GM12892 (cell line): ENCODE measurements around the gene SETD1A.

ENCODE experiments used
- DNase-seq: peaks from one replicate; pipeline ENCODE4 v3.0.0; 2011; ENCODE audit not compliant: insufficient read length
- FAIRE-seq: peaks from 2 replicates; lab custom pipeline; 2011; peaks lifted over from hg19 to GRCh38; lab: Jason Lieb, UNC
- POLR2A ChIP-seq: IDR thresholded peaks from 2 replicates; pipeline ENCODE4 v1.6.1; 2011; ENCODE audit warnings: low read depth, low read length, control low read depth
- POLR2AphosphoS5 ChIP-seq: IDR thresholded peaks from 2 replicates; pipeline ENCODE4 v1.6.1; 2011; ENCODE audit warnings: low read depth, low read length, control low read depth
- TAF1 ChIP-seq: IDR thresholded peaks from 2 replicates; pipeline ENCODE4 v1.6.1; 2011; ENCODE audit warnings: low read depth, mild to moderate bottlenecking, control low read depth, low read length, borderline replicate concordance

Gene SETD1A

DNA sequence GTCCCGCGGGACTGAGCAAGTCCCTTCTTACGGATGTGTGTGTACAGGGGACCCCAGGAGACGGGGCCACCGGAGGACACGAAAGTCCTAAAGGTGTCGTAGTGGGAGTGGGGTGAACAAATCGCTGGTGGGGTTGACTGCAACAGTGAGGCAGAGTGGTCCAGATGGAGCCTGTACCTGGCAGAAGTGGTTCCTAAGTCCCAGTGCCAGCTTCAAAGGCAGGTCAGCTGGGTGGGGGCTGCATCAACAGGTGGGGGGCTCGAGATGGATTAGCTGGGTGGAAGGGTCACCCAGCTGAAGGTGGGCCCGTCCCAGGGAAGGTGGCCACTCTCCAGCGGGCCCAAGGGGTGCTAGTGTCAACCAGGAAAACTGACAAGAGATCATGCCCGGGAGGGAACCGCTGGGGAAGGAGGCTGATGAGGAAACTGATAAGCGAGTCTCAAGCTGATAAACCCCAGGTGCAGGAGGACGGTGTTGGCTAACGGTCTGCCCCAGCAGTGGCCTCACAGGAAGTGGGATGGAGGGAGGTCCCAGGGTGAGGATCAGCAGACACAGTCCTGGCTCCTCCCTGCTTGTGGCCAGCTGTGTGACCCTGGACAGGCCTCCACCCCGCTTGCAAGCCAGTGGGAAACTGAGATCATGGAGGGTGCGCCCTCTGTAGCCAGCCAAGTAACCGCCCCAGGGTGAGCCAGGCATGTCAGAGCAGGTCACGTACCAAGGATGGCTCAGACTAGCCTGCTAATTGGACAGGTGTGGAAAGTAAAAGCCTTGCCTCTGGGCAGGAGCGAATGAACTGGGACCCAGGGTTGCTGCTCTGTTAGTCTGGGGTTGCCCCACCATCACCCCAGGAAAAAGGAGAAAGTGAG lies 7.7 kb upstream of the SETD1A start:
- DNase-seq (no peak), FAIRE-seq (peak; percentile 84)

DNA sequence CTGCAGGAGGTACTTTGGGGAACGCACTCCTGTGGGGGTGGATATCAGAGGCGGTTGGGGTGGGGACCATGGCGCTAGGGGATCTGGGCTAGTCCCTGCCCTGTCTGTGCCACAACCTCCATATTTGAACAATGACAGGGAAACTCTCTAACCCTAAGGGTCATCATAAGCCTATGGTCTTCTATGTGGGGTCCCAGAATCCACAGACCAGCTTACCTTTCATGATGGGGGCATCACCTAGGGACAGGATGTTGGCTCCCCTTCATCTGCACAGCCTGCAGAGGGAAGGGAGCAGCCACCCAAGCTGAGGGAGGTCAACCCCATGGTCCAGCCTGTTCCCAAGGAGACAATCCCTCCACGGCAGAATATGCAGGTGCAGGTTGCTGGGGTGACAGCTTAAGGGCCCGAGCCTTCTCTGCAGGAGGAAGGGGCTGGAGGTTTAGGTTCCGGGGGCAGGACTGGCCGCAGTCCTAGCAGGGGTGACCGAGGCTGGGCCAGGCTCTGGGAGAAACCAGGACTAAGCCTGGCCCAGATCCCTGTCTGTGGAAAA lies 7.0 kb upstream of the SETD1A start:
- DNase-seq = no peak
- no peak for TF ChIP-seq TAF1
- TF ChIP-seq POLR2A = no peak
- TF ChIP-seq POLR2AphosphoS5 = no peak
- no peak for FAIRE-seq

More for the DNA sequence above, 7.7 kb upstream of the SETD1A start:
- TF ChIP-seq TAF1 (peak; percentile 14; the same call in 1 of the 2 replicates), POLR2A (peak; percentile 73; the same call in 1 of the 2 replicates), POLR2AphosphoS5 (peak; percentile 58; the same call in 1 of the 2 replicates)

DNA sequence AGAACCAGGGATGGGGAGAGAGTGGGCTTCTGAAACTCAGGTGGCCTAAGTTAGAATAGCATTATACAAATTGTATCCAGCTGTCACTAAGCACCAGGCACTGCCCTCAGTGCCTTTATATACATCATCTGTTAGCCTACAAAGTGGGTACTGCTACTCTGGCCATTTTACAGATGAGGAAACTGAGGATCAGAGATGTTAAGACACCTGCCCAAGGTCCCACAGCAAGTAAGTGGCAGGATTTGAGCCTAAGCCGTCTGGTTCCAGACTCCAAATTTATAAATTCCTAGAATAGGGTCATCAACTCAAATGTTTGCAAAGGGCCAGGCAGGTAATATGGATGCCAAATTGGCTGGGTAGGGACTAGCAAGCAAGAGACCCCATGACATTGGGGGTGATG lies 6.4 kb upstream of the SETD1A start:
- FAIRE-seq (no peak), DNase-seq (no peak)
- no peak for TF ChIP-seq TAF1
- TF ChIP-seq POLR2AphosphoS5 = no peak
- TF ChIP-seq POLR2A = no peak

DNA sequence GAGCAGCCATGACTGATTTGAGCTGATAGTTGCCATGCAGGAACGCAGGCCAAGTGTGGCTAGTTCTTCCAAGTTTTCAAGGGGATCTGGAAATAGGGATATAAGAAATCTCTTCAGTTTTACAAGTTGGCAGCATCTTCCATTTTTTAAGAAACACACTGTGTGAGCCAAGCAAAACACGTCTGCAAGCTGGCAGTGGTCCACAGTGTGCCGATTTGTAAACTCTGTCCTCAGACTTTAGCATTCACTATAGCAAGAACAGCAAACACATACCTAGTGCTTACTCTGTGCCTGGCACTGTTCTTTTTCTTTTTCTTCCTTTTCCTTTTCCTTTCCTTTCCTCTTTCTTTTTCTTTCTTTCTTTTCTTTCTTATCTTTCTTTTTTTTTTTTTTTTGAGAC lies 5.8 kb upstream of the SETD1A start:
- no peak for FAIRE-seq
- TF ChIP-seq POLR2A (no peak), POLR2AphosphoS5 (no peak), TAF1 (no peak)
- DNase-seq = no peak

DNA sequence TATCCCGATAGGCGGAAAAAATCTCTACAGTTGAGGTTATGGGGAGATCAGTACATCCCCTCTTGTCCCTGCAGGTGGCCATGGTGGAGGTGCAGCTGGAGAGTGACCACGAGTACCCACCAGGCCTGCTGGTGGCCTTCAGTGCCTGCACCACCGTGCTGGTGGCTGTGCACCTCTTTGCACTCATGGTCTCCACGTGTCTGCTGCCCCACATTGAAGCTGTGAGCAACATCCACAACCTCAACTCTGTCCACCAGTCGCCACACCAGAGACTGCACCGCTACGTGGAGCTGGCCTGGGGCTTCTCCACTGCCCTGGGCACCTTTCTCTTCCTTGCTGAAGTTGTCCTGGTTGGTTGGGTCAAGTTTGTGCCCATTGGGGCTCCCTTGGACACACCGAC lies 4.4 kb upstream of the SETD1A start:
- DNase-seq (no peak), FAIRE-seq (no peak)
- TF ChIP-seq POLR2A (no peak), TAF1 (no peak), POLR2AphosphoS5 (no peak)

DNA sequence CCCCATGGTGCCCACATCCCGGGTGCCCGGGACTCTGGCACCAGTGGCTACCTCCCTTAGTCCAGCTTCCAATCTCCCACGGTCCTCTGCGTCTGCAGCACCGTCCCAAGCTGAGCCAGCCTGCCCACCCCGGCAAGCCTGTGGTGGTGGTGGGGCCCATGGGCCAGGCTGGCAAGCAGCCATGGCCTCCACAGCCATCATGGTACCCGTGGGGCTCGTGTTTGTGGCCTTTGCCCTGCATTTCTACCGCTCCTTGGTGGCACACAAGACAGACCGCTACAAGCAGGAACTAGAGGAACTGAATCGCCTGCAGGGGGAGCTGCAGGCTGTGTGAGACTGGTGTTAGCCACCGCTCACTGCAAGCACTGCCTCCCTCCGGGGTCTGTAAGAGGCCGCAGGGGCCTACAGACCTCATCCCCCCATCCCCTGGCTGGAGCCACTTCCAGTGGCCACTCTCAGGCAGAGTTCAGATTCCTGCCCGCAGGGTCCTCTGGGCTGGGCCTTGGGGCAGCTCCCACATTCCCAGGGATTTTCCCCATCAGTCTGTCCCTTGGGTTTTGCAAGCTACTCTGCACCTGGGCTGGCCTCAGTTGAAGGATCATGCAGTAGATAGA lies 3.9 kb upstream of the SETD1A start:
- FAIRE-seq = no peak
- DNase-seq = no peak
- no peak for TF ChIP-seq TAF1
- TF ChIP-seq POLR2AphosphoS5 = no peak

DNA sequence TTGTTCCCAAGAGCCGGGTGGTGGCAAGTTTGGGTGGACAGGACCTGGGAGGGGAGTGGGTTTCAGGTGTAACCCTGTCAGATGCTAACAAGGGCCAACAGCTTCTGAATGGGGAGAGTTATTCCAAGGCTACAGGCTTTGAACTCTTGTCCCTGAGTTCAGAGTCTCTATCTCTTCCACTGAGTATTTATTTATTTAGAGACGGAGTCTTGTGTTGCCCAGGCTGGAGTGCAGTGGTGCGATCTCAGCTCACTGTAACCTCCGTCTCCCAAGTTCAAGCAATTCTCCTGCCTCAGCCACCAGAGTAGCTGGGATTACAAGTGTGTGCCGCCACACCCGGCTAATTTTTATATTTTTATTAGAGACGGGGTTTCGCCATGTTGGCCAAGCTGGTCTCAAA lies 2.6 kb upstream of the SETD1A start:
- FAIRE-seq (no peak), DNase-seq (no peak)
- TF ChIP-seq POLR2A (no peak), POLR2AphosphoS5 (no peak), TAF1 (no peak)

DNA sequence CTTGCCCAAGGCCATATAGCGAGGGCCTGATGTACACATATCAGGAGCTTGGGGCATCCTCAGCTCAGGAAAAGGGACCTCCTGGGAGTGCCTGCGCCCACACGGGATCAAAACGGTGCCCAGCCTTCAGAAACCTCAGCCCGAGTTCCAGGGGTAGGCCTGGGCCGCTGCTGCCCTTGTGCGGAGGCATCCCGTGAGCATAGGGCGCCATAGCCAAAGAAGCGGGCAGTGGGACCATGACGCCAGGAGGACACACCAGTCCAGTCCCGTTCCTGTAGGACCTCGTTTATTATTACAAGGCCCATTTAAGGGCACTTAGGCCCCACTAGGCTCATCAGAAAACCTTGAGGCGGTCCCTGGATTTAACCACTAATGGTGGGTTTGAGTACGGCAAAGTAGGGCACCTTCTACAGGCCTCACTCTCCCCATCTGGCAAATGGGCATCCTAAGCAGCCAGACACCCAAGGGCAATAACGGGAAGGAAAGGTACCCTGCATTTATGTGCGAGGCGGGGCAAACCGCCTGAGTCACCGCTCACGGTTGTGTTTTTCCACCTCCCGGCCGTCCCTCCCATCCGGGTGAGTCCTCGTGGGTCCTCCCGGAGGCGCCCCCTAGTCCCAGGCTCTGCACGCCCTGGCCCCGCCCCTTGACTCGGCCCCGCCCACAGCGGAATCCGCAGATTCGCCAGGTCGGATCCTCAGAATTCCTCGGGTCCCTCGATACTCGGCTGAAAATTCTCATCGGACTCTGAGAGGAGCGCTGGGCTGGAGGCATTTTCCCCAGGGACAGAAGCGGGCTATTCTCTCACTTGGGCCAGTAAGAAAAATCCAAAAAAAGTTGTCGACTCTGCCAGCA lies 726 bp upstream of the SETD1A start:
- peak; percentile 90 for FAIRE-seq
- DNase-seq = peak; percentile 80
- TF ChIP-seq POLR2AphosphoS5 (no peak), TAF1 (no peak), POLR2A (no peak)

DNA sequence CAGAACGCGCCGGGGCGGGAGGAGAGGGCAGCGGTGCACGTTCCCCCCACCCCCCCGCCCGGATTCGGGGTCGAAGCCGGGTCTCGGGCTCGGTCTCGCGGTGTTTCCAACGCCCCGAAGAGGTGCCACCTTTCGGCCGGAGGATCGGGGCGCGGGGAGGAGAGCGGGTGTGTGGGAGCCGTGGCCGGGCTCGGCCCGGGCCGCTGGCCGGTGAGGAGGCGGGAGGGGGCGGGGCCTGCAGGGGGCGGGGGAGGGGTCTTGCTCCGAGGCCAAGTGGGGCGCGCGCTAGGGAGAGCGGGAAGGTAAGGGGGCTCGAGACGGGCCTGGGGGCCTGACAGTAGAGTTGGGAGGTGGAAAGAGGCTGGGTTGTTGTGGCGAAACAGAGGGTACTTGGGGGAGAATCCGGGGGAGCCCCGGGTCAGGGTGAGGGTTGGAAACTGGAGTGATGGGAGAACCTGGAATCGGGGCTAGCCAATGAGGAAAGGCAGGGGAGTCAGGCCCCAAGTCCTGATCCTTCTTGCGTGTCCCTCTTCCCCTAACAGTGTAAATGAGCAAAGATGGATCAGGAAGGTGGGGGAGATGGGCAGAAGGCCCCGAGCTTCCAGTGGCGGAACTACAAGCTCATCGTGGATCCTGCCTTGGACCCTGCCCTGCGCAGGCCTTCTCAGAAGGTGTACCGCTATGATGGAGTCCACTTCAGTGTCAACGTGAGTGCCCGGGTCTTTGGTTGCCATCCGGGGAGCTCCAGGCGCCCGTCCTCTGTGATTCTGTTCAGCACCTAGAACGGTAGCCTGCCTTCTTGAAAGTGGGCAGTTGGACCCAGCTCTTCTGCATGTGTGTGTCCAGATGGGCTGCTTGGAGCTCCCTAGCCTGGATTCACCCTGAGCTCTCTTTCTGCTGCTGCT lies 873 bp downstream of the SETD1A start:
- FAIRE-seq (no peak), DNase-seq (peak; percentile 82)
- TF ChIP-seq POLR2AphosphoS5 = no peak
- TF ChIP-seq POLR2A = no peak
- no peak for TF ChIP-seq TAF1

DNA sequence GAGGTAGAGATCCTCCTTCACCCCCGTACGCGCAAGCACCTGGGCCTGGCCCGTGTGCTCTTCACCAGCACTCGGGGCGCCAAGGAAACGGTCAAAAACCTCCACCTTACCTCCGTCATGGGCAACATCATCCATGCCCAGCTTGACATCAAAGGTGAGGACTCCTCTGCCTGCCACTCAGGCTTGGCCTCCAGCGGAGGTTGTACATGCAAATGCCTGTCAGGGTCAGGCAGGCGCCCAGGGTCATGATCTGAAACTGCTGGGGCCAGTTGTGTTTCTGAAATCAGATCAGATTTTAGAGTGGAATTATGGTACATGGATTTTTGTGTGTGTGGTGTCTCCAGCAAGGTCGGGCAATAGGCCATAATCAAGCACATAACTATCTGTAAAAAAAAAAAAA lies 3.8 kb downstream of the SETD1A start:
- FAIRE-seq (no peak), DNase-seq (no peak)
- TF ChIP-seq POLR2AphosphoS5 (no peak), TAF1 (no peak), POLR2A (no peak)
